Esophagus muscularis mucosa (tissue), 4 donors: ENCODE data around the gene UBXN2A. TPM values are rescaled to one million over a fixed set of nuclear protein-coding genes. Genes with fewer than 3 reads are reported as not detected.

Experiments used
- DNase-seq: peaks from one replicate; pipeline ENCODE4 v3.0.0-alpha.2; 2017; ENCODE audit errors: extremely low spot score
- H3K27ac ChIP-seq, 4 donors: fragments of 200-600 bp; sonication (generic); replicated peaks in 1 of 4; 1 replicate in 3 of 4; 2 replicates in 1 of 4; pipeline ENCODE4 v1.5.1; 2016 to 2019; ENCODE audit warnings: mild to moderate bottlenecking in 1 of 4
- H3K27me3 ChIP-seq, 4 donors: fragments of 200-600 bp; sonication (generic); one replicate each; pipeline versions ENCODE4 v1.5.1 to v1.6.0; 2016 to 2019
- H3K36me3 ChIP-seq, 4 donors: fragments of 200-600 bp; sonication (generic); one replicate each; pipeline ENCODE4 v1.5.1; 2016 to 2019
- H3K4me1 ChIP-seq, 4 donors: fragments of 200-600 bp; sonication (generic); one replicate each; pipeline ENCODE4 v1.5.1; 2016 to 2019
- H3K4me3 ChIP-seq, 4 donors: fragments of 200-600 bp; sonication (generic); 1 replicate in 2 of 4; 2 replicates in 2 of 4; pipeline ENCODE4 v1.5.1; 2016 to 2019; ENCODE audit warnings: mild to moderate bottlenecking in 4 of 4, moderate library complexity in 1 of 4
- H3K9me3 ChIP-seq, 4 donors: fragments of 200-600 bp; sonication (generic); 1 replicate in 3 of 4; 2 replicates in 1 of 4; pipeline ENCODE4 v1.5.1; 2016 to 2019
- EP300 ChIP-seq: sonication (generic); formaldehyde crosslinking; IDR thresholded peaks from one replicate; pipeline ENCODE4 v1.6.1; 2017; ENCODE audit warnings: antibody characterized with exemption
- POLR2A ChIP-seq: fragments of 450-650 bp; IDR thresholded peaks from one replicate; pipeline ENCODE4 v1.6.1; 2017; ENCODE audit warnings: antibody characterized with exemption, moderate library complexity, mild to moderate bottlenecking, low read depth
- POLR2AphosphoS5 ChIP-seq, 2 donors: sonication (generic); formaldehyde crosslinking; IDR thresholded peaks; one replicate each; pipeline ENCODE4 v1.6.1; 2017; ENCODE audit warnings: antibody characterized with exemption in 2 of 2
- WGBS: methylation state at CpG from one replicate; pipeline ENCODE4 v1.1.5; 2018; 5-methylcytosine and 5-hydroxymethylcytosine counted together
- intact Hi-C: fragments of 100-400 bp; cut with DNase I; formaldehyde crosslinking; loops from one replicate; pipeline ENCODE4 v1.15.1; 2023
- total RNA-seq, 4 donors: library from RNA; depleted of rRNA; stranded (reverse); fragments of >200 nt; gene quantifications; one replicate each; pipeline versions ENCODE4 v1.1.0 to v1.2.1, GENCODE V29; 2016
- TF ChIP-seq, protein P1 (sequence below), 3 experiments: fragments of 200-600 bp in 2 of 3; fragments of 450-650 bp in 1 of 3; sonication (generic) in 2 of 3; IDR thresholded peaks; one replicate each; pipeline ENCODE4 v1.5.1; 2017 to 2019; ENCODE audit warnings: antibody characterized with exemption in 3 of 3, mild to moderate bottlenecking in 2 of 3, moderate library complexity in 1 of 3

Gene UBXN2A
- total RNA-seq, 4 donors from 2014 or later, result 17.1 to 23.4 (median 20.3) TPM

- H3K4me1 ChIP-seq, result no peaks in the 10 kb centered on the region
- no peaks in the 10 kb centered on the region for H3K9me3 ChIP-seq
- H3K27ac ChIP-seq, result no peak overlapping the region
- peaks cover 12 to 38% (median 20%) of the 10 kb centered on the region in 4 donors for H3K36me3 ChIP-seq
- 100% methylated on average over 4 of the region's 4 CpGs for WGBS
- intact Hi-C loops, result no loop called here
- H3K27me3 ChIP-seq, result no peaks in the 10 kb centered on the region
- TF ChIP-seq, protein P1, sequence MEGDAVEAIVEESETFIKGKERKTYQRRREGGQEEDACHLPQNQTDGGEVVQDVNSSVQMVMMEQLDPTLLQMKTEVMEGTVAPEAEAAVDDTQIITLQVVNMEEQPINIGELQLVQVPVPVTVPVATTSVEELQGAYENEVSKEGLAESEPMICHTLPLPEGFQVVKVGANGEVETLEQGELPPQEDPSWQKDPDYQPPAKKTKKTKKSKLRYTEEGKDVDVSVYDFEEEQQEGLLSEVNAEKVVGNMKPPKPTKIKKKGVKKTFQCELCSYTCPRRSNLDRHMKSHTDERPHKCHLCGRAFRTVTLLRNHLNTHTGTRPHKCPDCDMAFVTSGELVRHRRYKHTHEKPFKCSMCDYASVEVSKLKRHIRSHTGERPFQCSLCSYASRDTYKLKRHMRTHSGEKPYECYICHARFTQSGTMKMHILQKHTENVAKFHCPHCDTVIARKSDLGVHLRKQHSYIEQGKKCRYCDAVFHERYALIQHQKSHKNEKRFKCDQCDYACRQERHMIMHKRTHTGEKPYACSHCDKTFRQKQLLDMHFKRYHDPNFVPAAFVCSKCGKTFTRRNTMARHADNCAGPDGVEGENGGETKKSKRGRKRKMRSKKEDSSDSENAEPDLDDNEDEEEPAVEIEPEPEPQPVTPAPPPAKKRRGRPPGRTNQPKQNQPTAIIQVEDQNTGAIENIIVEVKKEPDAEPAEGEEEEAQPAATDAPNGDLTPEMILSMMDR (IDR thresholded peaks at IDR 0.05), result no peak
- no peak for TF ChIP-seq EP300
- TF ChIP-seq POLR2A, result no peak
- no peak for TF ChIP-seq POLR2AphosphoS5 (IDR thresholded peaks at IDR 0.05)
- no peak for DNase-seq
- no peak overlapping the region for H3K4me3 ChIP-seq
These were observed 27.6 kb downstream of the UBXN2A start for GRCh38 chr2:23967846-23968245.

- TF ChIP-seq POLR2AphosphoS5 (IDR thresholded peaks at IDR 0.05), result no peak
- TF ChIP-seq, protein P1 (IDR thresholded peaks at IDR 0.05), result no peak
- no peak for TF ChIP-seq POLR2A
- Histone ChIP-seq H3K9me3 (no peaks in the 10 kb centered on the region), H3K36me3 (peaks cover 33 to 71% (median 53%) of the 10 kb centered on the region in 4 donors), H3K4me3 (no peak overlapping the region), H3K27me3 (no peaks in the 10 kb centered on the region), H3K4me1 (no peaks in the 10 kb centered on the region), H3K27ac (no peak overlapping the region)
- 95% methylated on average over 8 of the region's 8 CpGs for WGBS
- DNase-seq, result no peak
- intact Hi-C loops, result no loop called here
These were observed 36.6 kb downstream of the UBXN2A start for GRCh38 chr2:23976883-23977282.

DNA sequence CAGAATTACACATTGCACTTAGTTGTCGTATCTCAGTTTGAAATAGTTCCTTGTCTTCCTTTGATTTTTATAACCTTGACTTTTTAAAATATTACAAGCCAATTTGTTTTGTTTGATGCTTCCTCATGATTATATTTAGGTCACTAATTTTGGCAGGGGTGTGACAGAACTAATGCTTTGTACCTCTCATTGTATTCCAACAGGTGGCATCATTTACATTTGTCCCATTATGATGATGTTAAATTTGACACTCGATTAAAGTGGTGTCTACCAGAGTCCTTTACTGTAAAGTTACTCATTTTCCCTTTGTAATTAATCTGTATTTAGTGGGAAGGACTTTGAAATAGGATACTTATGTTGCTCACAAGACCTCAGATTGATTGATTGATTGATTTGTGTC is 48.1 kb downstream of the UBXN2A start:
- H3K9me3 ChIP-seq, result no peaks in the 10 kb centered on the region
- no peak overlapping the region for H3K4me3 ChIP-seq
- intact Hi-C loops, result no loop called here
- TF ChIP-seq POLR2AphosphoS5 (IDR thresholded peaks at IDR 0.05), result no peak
- no peak for TF ChIP-seq POLR2A
- TF ChIP-seq EP300, result no peak
- TF ChIP-seq, protein P1 (IDR thresholded peaks at IDR 0.05), result peak in 1 of 3 experiments; percentile 20
- peaks cover 16 to 55% (median 43%) of the 10 kb centered on the region in 4 donors for H3K36me3 ChIP-seq
- no peak overlapping the region for H3K27ac ChIP-seq
- no peaks in the 10 kb centered on the region for H3K27me3 ChIP-seq
- DNase-seq, result no peak
- WGBS, result 63% methylated on average over 2 of the region's 2 CpGs
- no peaks in the 10 kb centered on the region for H3K4me1 ChIP-seq

- Histone ChIP-seq H3K27me3 (no peaks in the 10 kb centered on the region), H3K4me1 (no peaks in the 10 kb centered on the region), H3K9me3 (no peaks in the 10 kb centered on the region), H3K36me3 (peaks cover 0 to 26% (median 10%) of the 10 kb centered on the region in 4 donors), H3K27ac (peak overlapping the region in 1 of 4 donors; percentile 4), H3K4me3 (no peak overlapping the region)
- 80% methylated on average over 1 of the region's 1 CpG for WGBS
- intact Hi-C loops, result no loop called here
- no peak for DNase-seq
- TF ChIP-seq POLR2A (no peak), POLR2AphosphoS5 (IDR thresholded peaks at IDR 0.05) (no peak), EP300 (no peak)
- TF ChIP-seq, protein P1 (IDR thresholded peaks at IDR 0.05), result no peak
These were observed 52.7 kb downstream of the UBXN2A start for GRCh38 chr2:23992931-23993330.

GRCh38 chr2:23993736-23994269 is 53.5 kb downstream of the UBXN2A start:
- peaks cover 0 to 31% (median 12%) of the 10 kb centered on the region in 4 donors for H3K36me3 ChIP-seq
- H3K27me3 ChIP-seq, result no peaks in the 10 kb centered on the region
- no peak for DNase-seq
- 98% methylated on average over 8 of the region's 8 CpGs for WGBS
- no peaks in the 10 kb centered on the region for H3K9me3 ChIP-seq
- H3K4me3 ChIP-seq, result no peak overlapping the region
- H3K27ac ChIP-seq, result no peak overlapping the region
- TF ChIP-seq EP300 (no peak), POLR2AphosphoS5 (IDR thresholded peaks at IDR 0.05) (no peak), POLR2A (no peak)
- TF ChIP-seq, protein P1 (IDR thresholded peaks at IDR 0.05), result no peak
- no peaks in the 10 kb centered on the region for H3K4me1 ChIP-seq
- intact Hi-C loops, result no loop called here
